Amniotic stem cell (primary cell): ENCODE measurements around the gene ZFP36L1.

ENCODE experiments used
- DNase-seq: peaks from one replicate; lab custom pipeline; 2025; lab: John Stamatoyannopoulos, UW

The ZFP36L1 gene

DNA sequence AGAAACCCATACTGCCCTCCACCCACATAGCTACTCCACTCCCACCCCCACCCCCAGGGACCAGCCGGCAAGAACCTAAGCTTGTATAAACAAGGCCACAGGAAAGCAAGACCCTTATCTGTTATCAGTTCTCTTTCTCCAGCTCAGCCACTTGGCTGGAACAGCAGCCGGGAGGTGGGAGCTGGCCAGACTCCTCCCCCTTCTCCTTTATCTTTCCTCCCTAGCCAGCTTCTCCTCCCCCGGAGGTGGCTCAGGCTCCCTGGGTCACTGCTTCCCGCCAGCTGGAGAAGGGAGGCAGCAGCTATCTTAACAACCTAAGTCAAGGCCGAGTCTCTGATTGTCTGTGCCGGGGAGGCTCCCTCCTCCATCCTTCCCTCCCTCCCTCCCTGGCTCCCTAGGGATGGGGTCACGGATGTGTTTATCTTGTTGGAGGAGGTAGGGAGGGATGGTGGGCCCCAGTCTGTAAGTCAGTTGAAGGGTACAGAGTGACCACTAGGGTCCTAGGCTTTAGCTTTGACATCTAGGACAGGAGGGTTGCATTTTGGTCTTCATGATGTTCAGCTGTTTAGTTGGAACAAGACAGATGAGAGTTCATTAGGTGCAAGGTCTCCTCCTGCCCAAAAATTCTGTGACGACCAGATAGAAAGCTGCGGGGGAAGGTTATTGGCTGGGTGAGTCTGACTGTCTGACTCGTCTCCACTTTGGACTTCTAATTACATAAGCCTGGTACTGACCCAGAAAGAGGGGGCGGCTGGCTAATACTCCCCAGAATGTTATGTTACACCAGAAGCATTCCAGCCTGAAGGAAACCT, 29.7 kb downstream of the ZFP36L1 start:
- no peak for DNase-seq

DNA sequence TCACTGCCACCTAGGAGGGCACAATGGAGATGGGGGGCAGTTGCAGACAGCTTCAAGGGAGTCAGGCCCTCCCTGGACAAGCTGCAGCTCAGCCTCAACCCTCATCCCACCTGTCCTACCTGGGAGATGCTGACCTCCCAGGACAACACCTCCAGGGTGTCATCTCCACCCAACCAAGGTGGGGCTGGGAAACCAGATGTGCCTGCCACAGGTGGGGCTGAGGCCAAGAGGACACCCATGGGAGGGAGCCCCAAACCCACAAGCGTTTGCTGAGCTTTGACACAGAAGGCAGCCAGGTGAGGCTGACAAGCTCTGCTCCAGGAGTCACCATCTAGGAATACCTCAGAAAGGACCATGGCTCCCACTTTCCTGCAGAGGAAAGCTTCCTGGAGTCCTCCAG, 31.5 kb downstream of the ZFP36L1 start:
- no peak for DNase-seq

DNA sequence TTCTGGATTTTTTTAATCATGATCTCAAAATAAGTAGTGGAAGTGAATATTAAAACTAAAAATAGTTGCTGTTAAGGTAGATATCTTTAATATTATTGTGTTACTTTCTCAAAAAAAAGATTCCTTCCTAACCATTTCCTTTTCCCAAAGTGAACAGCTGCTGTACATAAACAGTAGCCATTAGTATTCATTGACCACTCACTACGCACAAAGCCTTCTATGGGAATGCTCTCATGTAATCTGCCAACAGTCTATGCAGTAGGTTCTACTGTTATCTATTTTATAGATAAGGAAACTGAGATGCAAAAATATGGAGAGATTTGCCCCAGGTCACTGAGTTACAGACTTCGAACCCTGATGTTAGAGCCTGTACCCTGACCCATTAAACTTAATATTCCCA, 32.1 kb downstream of the ZFP36L1 start:
- DNase-seq, result no peak

- no peak for DNase-seq
These were observed 32.9 kb downstream of the ZFP36L1 start for GRCh38 chr14:68759937-68760336.

DNA sequence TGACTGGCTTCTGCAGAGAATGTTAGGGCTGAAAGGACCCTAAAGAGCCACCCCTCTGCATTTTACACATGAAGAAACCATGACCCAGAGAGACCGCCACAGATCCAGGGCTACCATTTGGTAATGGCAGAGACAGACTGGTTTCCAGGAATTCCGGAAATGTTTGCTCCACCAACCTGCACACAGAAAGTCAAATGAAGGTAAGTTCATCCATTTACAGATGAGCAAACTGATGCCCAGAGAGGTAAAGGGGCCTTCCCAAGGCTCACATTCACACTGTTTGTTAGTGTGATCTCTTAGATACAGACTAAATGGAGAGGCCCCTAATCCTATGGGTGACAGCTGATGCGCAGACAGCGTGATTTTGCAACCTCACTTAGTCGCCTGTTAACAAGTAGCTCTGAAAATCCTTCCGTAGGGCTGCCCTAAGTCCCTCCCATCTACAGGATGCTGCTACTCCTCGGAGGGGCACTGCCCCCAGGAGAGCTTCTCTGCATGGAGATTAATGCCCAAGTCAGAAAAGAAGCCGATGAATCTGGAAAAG, 33.8 kb downstream of the ZFP36L1 start:
- no peak for DNase-seq

GRCh38 chr14:68758301-68758700, 34.6 kb downstream of the ZFP36L1 start:
- DNase-seq, result no peak

GRCh38 chr14:68757618-68758081, 35.2 kb downstream of the ZFP36L1 start:
- DNase-seq, result no peak

GRCh38 chr14:68756734-68757133, 36.1 kb downstream of the ZFP36L1 start:
- DNase-seq, result no peak

GRCh38 chr14:68756000-68756481, 36.8 kb downstream of the ZFP36L1 start:
- DNase-seq, result no peak

DNA sequence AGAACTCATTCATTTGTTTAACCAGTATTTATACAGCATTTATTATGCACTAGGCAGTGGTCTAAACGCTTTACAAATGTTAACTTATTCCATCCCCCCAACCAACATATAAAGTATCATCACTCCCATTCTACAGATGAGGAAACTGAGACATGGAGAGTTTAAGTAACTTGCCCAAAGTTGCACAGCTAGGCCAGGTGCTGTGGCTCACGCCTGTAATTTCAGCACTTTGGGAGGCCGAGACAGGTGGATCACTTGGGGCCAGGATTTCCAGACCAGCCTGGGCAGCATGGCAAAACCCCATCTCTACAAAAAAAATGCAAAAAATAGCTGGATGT, 37.9 kb downstream of the ZFP36L1 start:
- DNase-seq, result no peak

GRCh38 chr14:68753690-68754089, 39.2 kb downstream of the ZFP36L1 start:
- no peak for DNase-seq

DNA sequence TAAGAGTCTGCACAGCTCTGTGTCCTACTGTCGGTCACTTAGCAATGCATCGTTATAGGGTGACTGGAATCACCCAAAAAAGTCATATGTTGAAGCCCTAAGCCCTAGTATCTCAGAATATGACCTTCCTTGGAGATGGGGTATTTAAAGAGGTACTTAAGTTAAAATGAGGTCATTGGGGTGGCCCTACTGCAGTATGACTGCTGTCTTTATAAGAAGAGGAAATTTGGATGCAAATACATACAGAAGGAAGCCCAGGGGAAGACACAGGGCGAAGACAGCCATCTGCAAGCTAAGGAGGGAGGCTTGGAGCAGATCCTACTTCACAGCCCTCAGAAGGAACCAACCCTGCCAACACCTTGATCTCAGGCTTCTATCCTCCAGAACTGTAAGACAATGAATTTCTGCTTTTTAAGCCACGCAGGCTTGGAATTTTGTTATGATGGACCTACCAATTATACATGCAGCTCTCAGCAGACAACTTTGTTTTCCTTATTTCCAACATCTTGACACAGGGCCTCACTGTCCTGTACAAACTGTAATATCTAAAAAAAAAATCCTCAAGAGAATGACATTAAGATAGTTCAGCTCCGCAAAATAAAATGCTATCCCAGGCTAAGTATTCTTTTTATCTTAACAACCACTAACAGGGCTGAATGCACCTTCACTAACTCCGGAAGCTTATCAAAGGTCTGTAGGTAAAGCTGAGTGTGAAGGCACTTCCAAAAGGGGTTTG, 40.4 kb downstream of the ZFP36L1 start:
- DNase-seq, result no peak

- DNase-seq, result no peak
These were observed 43.1 kb downstream of the ZFP36L1 start for GRCh38 chr14:68749487-68750475.

- DNase-seq, result no peak
These were observed 44.2 kb downstream of the ZFP36L1 start for GRCh38 chr14:68748691-68749090.

GRCh38 chr14:68748260-68748659, 44.6 kb downstream of the ZFP36L1 start:
- no peak for DNase-seq

- no peak for DNase-seq
These were observed 45.5 kb downstream of the ZFP36L1 start for GRCh38 chr14:68747393-68747792.

- no peak for DNase-seq
These were observed 48.3 kb downstream of the ZFP36L1 start for GRCh38 chr14:68744613-68745012.

DNA sequence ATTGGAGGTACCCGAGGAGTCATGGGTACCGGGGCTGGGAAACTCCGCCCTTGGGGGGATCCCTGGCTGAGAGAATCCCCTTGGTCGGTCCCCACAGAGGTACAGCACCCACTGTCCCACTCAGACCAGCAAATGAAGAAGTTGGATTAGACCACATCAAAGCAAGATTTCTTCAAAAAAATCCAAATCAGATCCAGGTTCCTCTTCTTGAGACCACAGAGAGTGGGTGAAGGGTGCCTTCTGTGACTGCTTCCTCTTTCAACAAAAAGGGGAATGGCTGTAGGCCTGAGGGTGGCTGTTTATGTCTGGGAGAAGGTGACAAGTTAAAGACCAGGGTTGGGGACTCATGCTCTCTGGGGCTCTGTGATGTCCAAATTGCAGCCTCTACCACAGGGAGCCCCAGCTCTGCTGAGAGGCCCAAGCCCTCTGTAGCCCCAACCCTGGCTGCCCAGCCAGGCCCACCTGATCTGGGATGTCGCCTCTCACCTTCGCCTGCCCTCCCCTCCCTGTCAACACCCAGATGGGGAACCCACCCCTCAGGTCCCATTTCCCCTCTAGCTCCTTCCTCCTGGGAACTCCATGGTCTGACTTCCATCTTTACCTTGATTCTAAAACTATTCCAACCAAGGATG, 50.9 kb downstream of the ZFP36L1 start:
- no peak for DNase-seq

DNA sequence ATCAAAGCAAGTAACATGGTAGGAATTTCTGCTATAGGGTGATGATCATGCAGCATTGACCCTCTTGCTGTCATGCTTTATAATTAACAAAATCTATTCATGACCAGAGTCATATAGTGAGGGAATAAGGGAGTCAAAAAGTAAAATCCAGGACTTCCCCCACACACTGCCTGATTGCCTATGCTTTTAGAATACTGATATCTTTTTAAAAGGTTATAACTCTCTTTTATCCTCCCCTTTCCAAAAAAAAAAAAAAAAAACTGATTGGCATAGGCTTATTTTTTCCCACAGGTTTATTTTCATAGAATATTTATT, 51.4 kb downstream of the ZFP36L1 start:
- DNase-seq, result no peak

DNA sequence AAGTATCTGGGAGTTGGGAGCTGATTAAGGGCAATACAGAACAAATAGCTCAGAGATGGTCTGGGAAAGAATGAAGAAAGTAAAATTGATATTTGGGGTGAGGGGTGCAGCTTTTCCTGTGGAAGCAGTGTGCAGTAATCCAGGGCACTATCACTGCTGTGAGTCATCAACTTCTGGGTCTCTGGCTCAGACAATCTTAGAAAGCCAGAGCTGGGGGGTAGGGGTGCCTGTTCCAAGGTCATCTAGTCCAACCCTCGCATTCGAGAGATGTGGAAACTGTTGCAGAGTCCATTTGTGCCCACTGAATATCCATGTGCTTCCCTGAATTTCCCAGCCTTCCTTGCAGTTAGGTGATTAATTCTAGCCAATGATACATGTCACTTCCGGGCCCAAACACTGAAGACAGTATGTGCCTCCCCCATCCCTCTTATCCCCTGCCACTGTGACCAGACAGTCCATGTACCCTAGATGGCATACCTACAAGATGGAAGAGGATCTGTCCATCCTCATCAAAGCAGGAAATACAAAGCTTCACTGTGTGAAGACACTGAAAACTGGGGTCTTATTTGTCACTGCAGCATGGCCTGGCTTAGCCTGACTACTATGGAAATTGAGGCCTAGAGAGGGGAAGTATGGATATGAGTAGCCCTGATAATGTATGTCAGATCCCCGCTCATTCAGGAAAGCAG, 51.9 kb downstream of the ZFP36L1 start:
- no peak for DNase-seq

GRCh38 chr14:68739701-68740100, 53.2 kb downstream of the ZFP36L1 start:
- DNase-seq, result no peak
